NCI-H524 treated with DMSO at 0.1 percent for 48 hours (cell line): ENCODE results near the gene COL26A1.
A peak's percentile ranks its signal among the peaks of the same experiment; 100 is the strongest.
"Not testable (repeated sequence)": the region's sequence is repeated elsewhere in the genome, so short reads cannot be mapped to it uniquely, and the experiment has no call there.

Experiments
- DNase-seq: peaks from one replicate; lab custom pipeline; 2025; lab: John Stamatoyannopoulos, UW

The COL26A1 gene

DNA sequence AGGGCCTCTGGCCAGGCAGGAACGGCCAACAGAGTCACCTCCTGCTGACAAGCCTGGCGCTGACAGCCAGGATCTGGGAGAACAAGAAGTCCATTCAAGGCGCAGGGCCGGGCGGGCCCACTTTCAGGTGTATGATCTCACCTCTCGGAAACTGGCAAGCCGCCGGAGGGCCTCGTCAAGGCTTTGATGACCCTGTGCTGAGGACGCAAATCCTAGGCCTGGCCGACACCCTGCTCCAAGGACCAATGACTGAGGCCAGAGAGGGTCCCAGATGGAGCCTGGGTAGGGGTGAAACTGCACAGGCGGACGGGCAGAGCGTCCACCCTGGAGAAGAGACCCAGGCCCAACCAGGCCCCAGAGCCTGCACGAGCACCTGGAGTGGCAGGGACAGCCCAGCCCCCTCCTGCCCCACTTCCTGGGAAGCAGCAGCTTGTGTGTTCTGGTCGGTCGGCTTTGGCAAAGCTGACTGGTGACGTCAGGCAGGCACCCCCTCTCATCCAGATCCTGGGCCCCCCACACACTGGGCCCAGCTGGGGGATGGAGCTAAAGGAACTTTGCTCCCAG lies 235.8 kb downstream of the COL26A1 start:
- DNase-seq = no peak

- DNase-seq = no peak
These were observed 236.5 kb downstream of the COL26A1 start for GRCh38 chr7:101598986-101599771.

- no peak for DNase-seq
These were observed 237.1 kb downstream of the COL26A1 start for GRCh38 chr7:101599787-101600186.

DNA sequence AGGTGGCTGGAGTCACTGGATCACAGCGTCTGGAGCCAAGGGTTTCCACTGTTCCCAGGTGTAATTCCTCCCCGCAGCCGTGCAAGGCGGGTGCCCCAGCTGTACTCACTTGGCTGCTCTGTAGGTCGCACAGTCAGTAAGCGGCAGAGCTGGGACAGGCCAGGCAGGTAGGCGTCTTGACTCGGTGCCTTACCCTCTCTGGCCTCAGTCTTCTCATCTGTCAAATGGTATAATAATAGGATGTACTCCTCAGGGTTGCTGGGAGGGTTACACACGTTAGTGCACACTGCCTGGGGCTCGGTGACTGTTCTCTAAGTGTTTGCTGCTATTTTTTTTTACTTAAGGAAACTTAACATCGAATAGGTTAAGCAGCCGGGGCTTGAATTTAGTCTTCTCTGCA lies 239.4 kb downstream of the COL26A1 start:
- no peak for DNase-seq

DNA sequence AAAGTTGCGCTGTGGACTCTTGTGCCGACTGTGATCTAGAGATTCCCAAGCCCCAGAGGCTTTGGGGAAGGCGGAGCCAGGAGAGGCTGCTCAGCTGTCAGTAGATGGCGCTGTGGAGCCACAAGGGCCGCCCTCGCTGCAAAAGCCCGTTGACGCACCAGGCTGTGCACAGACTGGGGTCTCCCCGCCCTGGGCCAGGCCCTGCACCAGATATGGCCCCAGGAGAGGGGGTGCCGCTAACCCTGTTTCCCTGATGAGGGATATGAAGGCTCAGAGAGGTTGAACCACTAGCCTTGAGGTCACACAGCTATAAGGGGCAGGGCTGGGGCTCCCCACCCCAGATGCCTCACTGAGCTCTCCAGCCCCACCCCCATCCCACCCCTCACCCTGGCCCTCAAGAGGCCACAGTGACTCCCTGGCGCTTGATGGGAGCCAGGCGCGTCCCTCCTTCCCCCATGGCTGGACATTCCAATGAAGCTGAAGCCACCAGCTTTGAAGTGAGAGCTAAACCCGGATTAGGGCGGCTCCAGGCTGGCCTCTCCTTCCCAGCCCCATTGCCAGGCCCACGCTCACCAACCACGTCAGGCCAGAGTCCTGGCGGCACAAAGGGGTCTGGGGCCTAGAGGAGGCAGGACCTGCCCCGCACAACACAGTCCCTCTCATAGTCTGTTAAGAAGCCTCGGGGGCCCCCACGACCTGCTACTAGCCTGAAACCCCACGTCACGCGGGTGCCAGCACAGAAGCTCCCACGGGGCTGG lies 240.0 kb downstream of the COL26A1 start:
- DNase-seq = peak; percentile 0

GRCh38 chr7:101604331-101604933 lies 241.8 kb downstream of the COL26A1 start:
- no peak for DNase-seq

GRCh38 chr7:101604934-101605332 lies 242.3 kb downstream of the COL26A1 start:
- not testable (repeated sequence) for DNase-seq

DNA sequence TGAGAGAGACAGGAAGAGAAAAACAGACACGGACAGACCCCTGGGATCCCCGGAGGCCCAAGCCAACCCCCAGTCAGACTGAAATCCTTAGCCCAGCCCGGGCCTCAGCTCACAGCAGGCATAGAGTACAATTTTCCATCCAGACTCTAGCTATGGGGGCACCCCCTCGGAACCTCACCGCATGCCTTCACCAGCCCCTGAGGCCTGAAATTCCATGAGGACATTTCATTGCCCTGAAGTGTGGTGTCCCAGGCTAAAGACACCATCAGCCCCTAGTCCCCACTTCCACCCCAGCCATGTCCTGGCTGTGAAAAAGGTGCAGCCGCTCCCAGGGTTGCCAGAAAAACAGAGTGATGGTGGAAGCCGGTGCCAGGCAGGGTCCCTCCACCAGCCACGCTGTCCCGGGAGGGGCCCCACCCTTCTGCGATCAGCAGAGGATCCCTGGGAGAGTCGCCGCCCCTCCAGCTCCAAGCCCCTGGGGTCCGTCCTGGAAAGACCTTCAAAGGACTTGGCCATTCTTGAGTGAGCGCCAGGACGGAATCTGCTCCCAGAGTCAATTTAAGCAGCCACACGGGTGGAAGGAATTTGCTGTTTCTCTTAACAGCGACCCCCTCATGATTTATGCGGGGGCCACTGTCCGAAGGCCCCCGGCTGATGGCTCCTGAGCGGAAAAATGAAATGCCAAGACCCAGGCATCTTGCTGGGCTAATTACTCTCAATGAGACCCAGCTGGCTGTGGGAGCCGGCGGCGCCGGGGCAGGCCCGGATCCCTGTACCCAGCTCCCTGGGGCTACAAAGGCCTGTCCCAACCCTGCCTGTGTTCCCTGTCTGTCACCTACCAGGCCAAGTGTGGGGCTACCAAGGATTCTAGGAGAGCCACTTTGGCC lies 243.2 kb downstream of the COL26A1 start:
- DNase-seq = no peak

DNA sequence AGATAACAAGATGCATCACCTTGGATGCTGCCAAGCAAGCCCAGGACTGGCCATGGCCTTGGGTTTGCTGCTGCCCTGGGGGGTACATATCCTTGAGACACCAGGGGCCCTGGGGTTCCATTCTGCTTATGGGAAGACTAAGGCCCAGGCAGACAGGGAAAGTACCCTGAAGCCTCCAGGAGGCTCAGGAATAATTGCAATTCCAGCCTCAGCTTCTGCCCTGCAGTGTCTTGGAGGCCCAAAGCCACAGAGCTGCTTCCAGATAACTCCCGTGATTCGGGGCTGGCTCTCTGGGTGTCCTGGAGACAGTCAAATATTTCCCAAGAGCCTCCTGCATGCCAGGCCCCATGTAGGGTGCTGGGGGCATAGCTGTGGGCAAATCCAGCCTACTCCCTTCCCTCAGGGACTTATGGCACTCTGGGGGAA lies 243.8 kb downstream of the COL26A1 start:
- no peak for DNase-seq
